Stomach (tissue), 9 donors: ENCODE results near the gene ELP4. TPM values are rescaled to one million over a fixed set of nuclear protein-coding genes. Genes with fewer than 3 reads are reported as not detected.

Source experiments
- DNase-seq, 2 donors: peaks; one replicate each; pipeline versions ENCODE4 v3.0.0 to v3.0.0-alpha.2; 2013 to 2019
- H3K27ac ChIP-seq, 5 donors: fragments of 200-600 bp in 4 of 5; sonication (generic) in 4 of 5; one replicate each; pipeline ENCODE4 v1.5.1; 2013 to 2019; ENCODE audit warnings: mild to moderate bottlenecking in 1 of 5, moderate library complexity in 1 of 5
- H3K27me3 ChIP-seq, 3 donors: fragments of 200-600 bp; sonication (generic); one replicate each; pipeline ENCODE4 v1.5.1; 2017 to 2019; ENCODE audit warnings: mixed run types in 1 of 3
- H3K36me3 ChIP-seq, 4 donors: fragments of 200-600 bp; sonication (generic); 1 replicate in 3 of 4; 2 replicates in 1 of 4; pipeline ENCODE4 v1.5.1; 2016 to 2019
- H3K4me1 ChIP-seq, 4 donors: fragments of 200-600 bp; sonication (generic); one replicate each; pipeline ENCODE4 v1.5.1; 2016 to 2019
- H3K4me3 ChIP-seq, 4 donors: fragments of 200-600 bp; sonication (generic) in 3 of 4; one replicate each; pipeline ENCODE4 v1.5.1; 2016 to 2019; ENCODE audit warnings: mild to moderate bottlenecking in 1 of 4
- H3K9me3 ChIP-seq, 4 donors: fragments of 200-600 bp; sonication (generic); one replicate each; pipeline ENCODE4 v1.5.1; 2016 to 2019
- EP300 ChIP-seq: sonication (generic); formaldehyde crosslinking; IDR thresholded peaks from one replicate; pipeline ENCODE4 v1.6.1; 2017; ENCODE audit warnings: antibody characterized with exemption
- POLR2A ChIP-seq, 4 donors: fragments of 450-650 bp; IDR thresholded peaks; one replicate each; pipeline ENCODE4 v1.6.1; 2016; ENCODE audit warnings: antibody characterized with exemption in 4 of 4, control low read depth in 2 of 4, mild to moderate bottlenecking in 1 of 4, moderate library complexity in 1 of 4
- POLR2AphosphoS5 ChIP-seq, 3 donors: sonication (generic); formaldehyde crosslinking; IDR thresholded peaks; one replicate each; pipeline ENCODE4 v1.6.1; 2016; ENCODE audit warnings: antibody characterized with exemption in 3 of 3
- WGBS, 5 donors: extraction: QIAGEN DNeasy Blood & Tissue Kit in 3 of 5; methylation state at CpG; one replicate each; pipeline versions ENCODE4 v1.1.5 to v1.1.7; 2013 to 2018; 5-methylcytosine and 5-hydroxymethylcytosine counted together
- intact Hi-C: fragments of 100-400 bp; cut with DNase I; formaldehyde crosslinking; loops from one replicate; pipeline ENCODE4 v1.15.1; 2023; ENCODE audit warnings: low total_unique reads
- polyA plus RNA-seq, 3 donors: library from polyadenylated mRNA; stranded (reverse); fragments of 200-250 nt; gene quantifications; one replicate each; pipeline ENCODE4 v1.2.3, GENCODE V29; 2013
- total RNA-seq, 5 donors: library from RNA; depleted of rRNA; stranded (reverse); fragments of >200 nt; gene quantifications; one replicate each; pipeline versions ENCODE4 v1.1.0 to v1.2.3, GENCODE V29; 2014 to 2016
- TF ChIP-seq, protein P1 (sequence below), 7 experiments: fragments of 450-650 bp in 4 of 7; fragments of 200-600 bp in 3 of 7; sonication (generic) in 3 of 7; IDR thresholded peaks; one replicate each; pipeline ENCODE4 v1.5.1; 2016 to 2019; ENCODE audit warnings: antibody characterized with exemption in 7 of 7, control low read depth in 2 of 7, mild to moderate bottlenecking in 1 of 7
- donor health status: healthy with polysubstance abuse.
- donor health status: Bipolar disorder and iron deficiency.
- donor health status: healthy.

ELP4 gene
- total and polyA plus RNA-seq, 8 donors: 8.3 to 70.0 (median 20.9) TPM

GRCh38 chr11:31803813-31804311, 294.3 kb downstream of the ELP4 start:
- H3K27me3 ChIP-seq: peaks cover 74 to 100% (median 99%) of the 10 kb centered on the region in 3 donors
- DNase-seq: peak in 1 of 2 donors; percentile 5
- H3K36me3 ChIP-seq: no peaks in the 10 kb centered on the region
- TF ChIP-seq, protein P1, sequence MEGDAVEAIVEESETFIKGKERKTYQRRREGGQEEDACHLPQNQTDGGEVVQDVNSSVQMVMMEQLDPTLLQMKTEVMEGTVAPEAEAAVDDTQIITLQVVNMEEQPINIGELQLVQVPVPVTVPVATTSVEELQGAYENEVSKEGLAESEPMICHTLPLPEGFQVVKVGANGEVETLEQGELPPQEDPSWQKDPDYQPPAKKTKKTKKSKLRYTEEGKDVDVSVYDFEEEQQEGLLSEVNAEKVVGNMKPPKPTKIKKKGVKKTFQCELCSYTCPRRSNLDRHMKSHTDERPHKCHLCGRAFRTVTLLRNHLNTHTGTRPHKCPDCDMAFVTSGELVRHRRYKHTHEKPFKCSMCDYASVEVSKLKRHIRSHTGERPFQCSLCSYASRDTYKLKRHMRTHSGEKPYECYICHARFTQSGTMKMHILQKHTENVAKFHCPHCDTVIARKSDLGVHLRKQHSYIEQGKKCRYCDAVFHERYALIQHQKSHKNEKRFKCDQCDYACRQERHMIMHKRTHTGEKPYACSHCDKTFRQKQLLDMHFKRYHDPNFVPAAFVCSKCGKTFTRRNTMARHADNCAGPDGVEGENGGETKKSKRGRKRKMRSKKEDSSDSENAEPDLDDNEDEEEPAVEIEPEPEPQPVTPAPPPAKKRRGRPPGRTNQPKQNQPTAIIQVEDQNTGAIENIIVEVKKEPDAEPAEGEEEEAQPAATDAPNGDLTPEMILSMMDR (IDR thresholded peaks at IDR 0.05): no peak
- TF ChIP-seq POLR2A (IDR thresholded peaks at IDR 0.05) (no peak), POLR2AphosphoS5 (IDR thresholded peaks at IDR 0.05) (no peak), EP300 (no peak)
- peaks cover 0 to 12% (median 3%) of the 10 kb centered on the region in 4 donors for H3K9me3 ChIP-seq
- peaks cover 18 to 40% (median 31%) of the 10 kb centered on the region in 4 donors for H3K4me1 ChIP-seq
- intact Hi-C loops: no loop called here
- peak overlapping the region in 2 of 4 donors; percentile 21 to 32 for H3K4me3 ChIP-seq
- no peak overlapping the region for H3K27ac ChIP-seq
- 7 to 18% (median 12%) methylated on average over 13 of the region's 13 CpGs for WGBS, 5 donors

- Histone ChIP-seq H3K9me3 (peaks cover 0 to 12% (median 3%) of the 10 kb centered on the region in 4 donors), H3K27me3 (peaks cover 73 to 100% (median 99%) of the 10 kb centered on the region in 3 donors), H3K4me1 (peaks cover 18 to 40% (median 26%) of the 10 kb centered on the region in 4 donors), H3K4me3 (peak overlapping the region in 2 of 4 donors; percentile 21 to 32), H3K36me3 (no peaks in the 10 kb centered on the region), H3K27ac (no peak overlapping the region)
- WGBS, 5 donors: 5 to 9% (median 6%) methylated on average over 31 to 41 of the region's 41 CpGs
- intact Hi-C loops: no loop called here
- TF ChIP-seq POLR2A (IDR thresholded peaks at IDR 0.05): no peak
- TF ChIP-seq, protein P1 (IDR thresholded peaks at IDR 0.05): no peak
- TF ChIP-seq EP300: no peak
- no peak for TF ChIP-seq POLR2AphosphoS5 (IDR thresholded peaks at IDR 0.05)
- peak in 1 of 2 donors; percentile 28 for DNase-seq
Observed at GRCh38 chr11:31804312-31805036, 294.9 kb downstream of the ELP4 start.

GRCh38 chr11:31805037-31805628, 295.6 kb downstream of the ELP4 start:
- Histone ChIP-seq H3K36me3 (no peaks in the 10 kb centered on the region), H3K9me3 (peaks cover 0 to 12% (median 3%) of the 10 kb centered on the region in 4 donors), H3K27ac (no peak overlapping the region), H3K4me3 (peak overlapping the region in 2 of 4 donors; percentile 21 to 32), H3K27me3 (peaks cover 73 to 100% (median 99%) of the 10 kb centered on the region in 3 donors), H3K4me1 (peaks cover 21 to 41% (median 29%) of the 10 kb centered on the region in 4 donors)
- TF ChIP-seq POLR2A (IDR thresholded peaks at IDR 0.05): no peak
- TF ChIP-seq, protein P1 (IDR thresholded peaks at IDR 0.05): no peak
- no peak for TF ChIP-seq POLR2AphosphoS5 (IDR thresholded peaks at IDR 0.05)
- no peak for TF ChIP-seq EP300
- intact Hi-C loops: no loop called here
- WGBS, 5 donors: 5 to 14% (median 7%) methylated on average over 17 to 51 of the region's 51 CpGs
- DNase-seq: peak in 1 of 2 donors; percentile 42

DNA sequence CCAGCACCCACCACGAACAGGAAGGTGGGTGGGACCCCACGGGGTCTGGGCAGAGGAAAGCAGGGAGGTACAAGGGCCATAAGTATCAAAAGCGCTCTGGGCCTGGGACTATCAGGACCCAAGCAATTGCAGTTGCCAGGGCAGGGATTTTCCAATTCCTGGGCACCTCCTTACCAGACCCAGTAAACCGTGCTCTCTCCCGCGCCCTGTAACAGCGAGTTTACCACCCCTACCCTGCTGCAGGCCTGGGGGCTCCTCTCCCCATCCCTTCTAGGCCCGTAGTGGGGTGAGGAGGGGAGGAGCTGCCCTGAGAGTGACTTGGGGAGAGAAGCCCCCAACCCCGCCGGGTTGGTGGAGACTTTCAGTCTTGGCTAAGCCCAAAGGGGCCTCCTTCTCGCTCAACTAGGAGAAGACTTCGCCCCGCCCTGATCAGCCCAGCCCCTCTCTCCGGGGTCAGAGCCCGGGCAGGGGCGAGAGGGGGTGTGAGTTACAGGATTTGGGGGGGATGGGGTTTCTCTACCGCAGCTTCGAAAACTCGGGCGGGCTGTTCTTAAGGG, 296.1 kb downstream of the ELP4 start:
- no peaks in the 10 kb centered on the region for H3K36me3 ChIP-seq
- H3K4me3 ChIP-seq: no peak overlapping the region
- TF ChIP-seq, protein P1 (IDR thresholded peaks at IDR 0.05): no peak
- TF ChIP-seq EP300 (no peak), POLR2AphosphoS5 (IDR thresholded peaks at IDR 0.05) (no peak), POLR2A (IDR thresholded peaks at IDR 0.05) (no peak)
- peaks cover 27 to 47% (median 35%) of the 10 kb centered on the region in 4 donors for H3K4me1 ChIP-seq
- WGBS, 5 donors: 2 to 10% (median 7%) methylated on average over 10 to 20 of the region's 20 CpGs
- peaks cover 73 to 100% (median 99%) of the 10 kb centered on the region in 3 donors for H3K27me3 ChIP-seq
- H3K27ac ChIP-seq: no peak overlapping the region
- intact Hi-C loops: no loop called here
- no peak for DNase-seq
- H3K9me3 ChIP-seq: peaks cover 0 to 12% (median 3%) of the 10 kb centered on the region in 4 donors
